Endometrial microvascular endothelial cells (primary cell): ENCODE results near the gene KLHL9. TPM values are rescaled to one million over a fixed set of nuclear protein-coding genes. Genes with fewer than 3 reads are reported as not detected.

ENCODE experiments used
- total RNA-seq: library from RNA; depleted of rRNA; stranded (reverse); fragments of >200 nt; gene quantifications from one replicate; pipeline ENCODE4 v1.2.3, GENCODE V29; 2015; ENCODE audit errors: inconsistent ontology term

Gene KLHL9
- total RNA-seq, 1 donor from 2014 or later: 35.3 TPM

Other genes starting within 250 kb of the KLHL9 start
- not detected for gene IFNW1, start 193.6 kb downstream of the KLHL9 start, total RNA-seq
- gene IFNA21, start 168.7 kb downstream of the KLHL9 start, total RNA-seq: not detected
- not detected for gene IFNA4, start 147.8 kb downstream of the KLHL9 start, total RNA-seq
- not detected for gene IFNA7, start 133.2 kb downstream of the KLHL9 start, total RNA-seq
- not detected for gene IFNA10, start 128.3 kb downstream of the KLHL9 start, total RNA-seq
- gene IFNA16, start 118.1 kb downstream of the KLHL9 start, total RNA-seq: not detected
- gene IFNA17, start 107.2 kb downstream of the KLHL9 start, total RNA-seq: not detected
- not detected for gene IFNA14, start 95.4 kb downstream of the KLHL9 start, total RNA-seq
- gene IFNA5, start 30.1 kb downstream of the KLHL9 start, total RNA-seq: not detected
- not detected for gene IFNA6, start 15.5 kb upstream of the KLHL9 start, total RNA-seq
- gene IFNA13, start 32.7 kb upstream of the KLHL9 start, total RNA-seq: not detected
- not detected for gene IFNA2, start 50.0 kb upstream of the KLHL9 start, total RNA-seq
- gene IFNA8, start 73.7 kb upstream of the KLHL9 start, total RNA-seq: not detected
- gene IFNA1, start 105.0 kb upstream of the KLHL9 start, total RNA-seq: not detected
- 2.1 TPM for gene IFNE, start 146.9 kb upstream of the KLHL9 start, total RNA-seq